NCI-H1105 (cell line): Measurements from ENCODE around the gene GCC2.
"Not testable (repeated sequence)": the region's sequence is repeated elsewhere in the genome, so short reads cannot be mapped to it uniquely, and the experiment has no call there.

ENCODE experiments used
- DNase-seq: peaks from one replicate; lab custom pipeline; 2025; lab: John Stamatoyannopoulos, UW

GCC2 gene

GRCh38 chr2:108441712-108442111 is 7.3 kb upstream of the GCC2 start:
- DNase-seq, result no peak

GRCh38 chr2:108444941-108445840 is 3.8 kb upstream of the GCC2 start:
- DNase-seq, result no peak

DNA sequence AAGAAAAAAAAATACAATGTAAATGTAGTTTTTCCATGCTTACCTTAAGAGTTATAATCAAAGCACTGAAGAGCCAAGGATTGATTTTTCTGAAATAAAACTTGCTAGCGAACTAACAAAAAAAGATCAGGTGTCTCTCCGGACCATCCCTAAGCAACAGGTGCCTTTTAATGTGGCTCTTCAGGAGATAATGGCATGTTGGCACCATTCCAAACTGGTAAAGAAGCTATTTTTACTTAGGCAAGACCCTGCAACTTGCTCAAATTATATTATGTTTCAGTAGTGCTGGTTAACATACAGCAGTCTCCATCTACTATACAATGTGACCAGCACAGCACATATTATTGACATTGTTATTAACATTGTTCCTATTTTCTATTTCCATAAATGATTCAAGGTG is 2.3 kb upstream of the GCC2 start:
- peak; percentile 33 for DNase-seq

DNA sequence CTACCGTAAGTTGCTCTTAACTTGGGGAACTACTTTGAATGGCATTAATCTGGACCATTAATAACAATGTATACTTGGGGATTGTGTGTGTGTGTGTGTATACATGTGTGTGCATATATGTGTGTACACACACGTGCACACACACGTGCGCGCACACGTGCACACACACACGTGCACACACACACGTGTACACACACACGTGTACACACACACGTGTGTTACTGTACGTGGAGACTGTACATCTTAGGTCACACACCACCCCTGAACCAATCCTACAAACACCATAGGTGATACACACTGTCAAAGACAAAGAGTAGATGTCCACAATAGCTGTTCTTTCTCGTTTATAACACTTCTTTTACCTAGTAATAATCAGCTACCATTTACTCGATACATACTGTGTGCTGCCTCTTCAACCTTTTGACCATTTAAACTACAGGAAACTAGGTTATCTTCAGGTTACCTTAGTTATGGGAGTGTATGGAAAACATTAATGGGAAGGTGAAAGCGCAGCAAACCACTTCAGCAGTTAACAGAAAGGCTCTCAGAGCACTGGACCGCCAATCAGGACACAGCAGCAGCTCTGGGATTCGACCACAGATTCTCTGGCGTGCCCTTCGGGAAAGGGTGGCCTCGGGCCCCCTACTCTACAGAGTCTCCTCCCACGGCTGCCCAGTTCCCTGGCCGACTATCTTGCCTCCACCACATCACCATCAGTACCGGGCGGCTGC is 894 bp upstream of the GCC2 start:
- DNase-seq, result no peak

DNA sequence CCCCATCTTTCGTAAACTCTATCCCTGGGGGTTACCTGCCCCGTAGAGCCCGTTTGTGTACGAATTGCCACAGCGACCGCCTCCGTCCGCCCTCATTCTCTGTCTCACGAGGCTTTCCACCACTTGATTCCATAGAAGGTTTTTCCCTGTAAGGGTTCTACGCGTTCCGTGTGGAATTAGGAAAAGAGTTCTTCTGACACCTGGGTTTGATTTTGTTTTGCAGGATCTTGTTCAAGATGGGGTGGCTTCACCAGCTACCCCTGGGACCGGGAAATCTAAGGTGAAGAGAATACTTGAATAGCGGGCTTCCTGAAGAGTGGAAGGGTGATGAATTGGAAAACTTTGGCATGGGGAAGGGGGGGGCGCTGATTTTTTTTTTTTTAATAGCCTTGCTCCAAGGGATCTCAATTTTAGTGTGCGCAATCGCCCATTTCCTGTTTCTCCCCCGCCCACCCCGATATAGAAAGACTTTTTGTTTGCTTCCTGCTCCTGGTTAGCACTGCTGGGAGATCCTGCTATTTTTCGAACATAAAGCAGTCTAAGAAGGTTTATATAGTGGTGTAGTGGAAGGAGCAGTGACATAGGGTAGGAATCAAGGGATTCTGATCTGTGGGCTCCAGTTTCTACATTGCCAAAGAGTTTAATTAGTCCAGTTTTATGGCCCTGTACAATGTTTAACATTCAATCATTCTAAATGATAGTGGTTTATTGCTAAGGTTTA is 564 bp downstream of the GCC2 start:
- no peak for DNase-seq

- DNase-seq, result no peak
These were observed 1.9 kb downstream of the GCC2 start for GRCh38 chr2:108450863-108451262.

GRCh38 chr2:108451976-108452375 is 3.0 kb downstream of the GCC2 start:
- no peak for DNase-seq

- not testable (repeated sequence) for DNase-seq
These were observed 4.5 kb downstream of the GCC2 start for GRCh38 chr2:108453530-108453929.

GRCh38 chr2:108454440-108454839 is 5.4 kb downstream of the GCC2 start:
- DNase-seq, result no peak

DNA sequence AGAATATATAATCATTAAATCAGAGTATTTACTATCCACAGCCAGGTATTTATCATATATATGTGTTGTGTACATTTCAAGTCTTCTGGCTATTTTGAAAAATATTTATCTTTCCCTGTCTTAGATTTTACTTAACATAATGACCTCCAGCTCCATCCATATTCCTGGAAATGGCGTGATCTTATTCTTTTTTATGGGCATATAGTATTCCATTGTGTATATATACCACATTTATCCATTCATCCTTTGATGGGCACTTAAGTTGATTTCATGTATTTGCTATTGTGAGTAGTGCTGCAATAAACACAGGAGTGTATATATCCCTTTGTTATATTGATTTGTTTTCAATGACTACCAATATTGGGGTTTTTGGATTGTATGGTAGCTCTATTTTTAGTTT is 6.6 kb downstream of the GCC2 start:
- no peak for DNase-seq

DNA sequence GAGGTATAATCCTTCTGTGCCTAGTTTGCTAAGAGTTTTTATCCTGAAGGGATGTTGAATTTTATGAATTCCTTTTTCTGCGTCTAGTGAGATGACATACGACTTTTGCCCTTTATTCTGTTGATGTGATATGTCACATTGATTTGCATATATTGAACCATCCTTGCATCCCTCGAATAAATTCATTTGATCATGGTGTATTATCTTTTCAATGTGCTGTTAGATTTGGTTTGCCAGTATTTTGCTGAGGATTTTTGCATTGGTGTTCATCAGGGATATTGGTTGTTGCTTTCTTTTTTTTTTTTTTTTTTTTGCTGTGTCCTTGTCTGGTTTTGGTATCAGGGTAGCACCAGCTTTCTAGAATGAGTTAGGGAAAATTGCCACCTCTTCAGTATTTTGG is 9.1 kb downstream of the GCC2 start:
- no peak for DNase-seq

DNA sequence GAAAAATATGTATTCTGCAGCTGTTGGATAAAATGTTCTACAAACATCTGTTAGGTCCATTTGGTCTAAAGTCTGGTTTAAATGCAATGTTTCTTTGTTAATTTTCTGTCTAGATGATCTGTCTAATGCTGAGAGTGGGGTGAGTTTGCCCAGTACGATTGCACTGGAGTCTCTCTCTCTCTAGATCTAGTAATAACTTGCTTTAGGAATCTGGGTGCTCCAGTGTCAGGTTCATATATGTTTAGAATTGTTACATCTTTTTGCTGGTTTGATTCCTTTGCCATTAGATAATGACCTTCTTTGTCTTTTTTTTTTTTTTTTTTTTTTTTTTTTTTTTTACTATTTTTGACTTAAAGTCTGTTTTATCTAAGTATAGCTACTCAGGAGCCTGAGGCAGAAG is 10.4 kb downstream of the GCC2 start:
- DNase-seq, result no peak

- no peak for DNase-seq
These were observed 11.5 kb downstream of the GCC2 start for GRCh38 chr2:108460345-108461037.

DNA sequence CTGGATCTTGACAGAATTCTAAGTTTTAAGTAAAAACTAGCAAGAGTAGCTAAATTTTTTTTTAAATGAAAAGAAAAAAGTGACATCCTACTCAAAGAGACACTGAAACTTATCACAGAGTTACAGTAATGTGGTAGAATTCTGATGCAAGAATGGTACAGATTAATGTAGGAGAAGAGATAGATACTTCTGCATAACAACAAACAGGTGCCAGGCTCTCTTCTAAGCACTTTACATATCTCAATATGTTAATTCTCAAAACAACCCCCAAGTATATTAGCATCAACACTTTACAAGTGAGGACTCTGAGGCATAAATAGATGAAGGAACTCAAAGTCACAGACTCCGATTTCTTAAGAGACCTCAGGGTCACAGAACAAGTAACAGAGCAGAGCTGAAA is 28.1 kb downstream of the GCC2 start:
- no peak for DNase-seq

GRCh38 chr2:108485253-108485652 is 36.2 kb downstream of the GCC2 start:
- DNase-seq, result no peak

GRCh38 chr2:108490506-108491122 is 41.6 kb downstream of the GCC2 start:
- no peak for DNase-seq

- DNase-seq, result no peak
These were observed 42.8 kb downstream of the GCC2 start for GRCh38 chr2:108491848-108492247.

DNA sequence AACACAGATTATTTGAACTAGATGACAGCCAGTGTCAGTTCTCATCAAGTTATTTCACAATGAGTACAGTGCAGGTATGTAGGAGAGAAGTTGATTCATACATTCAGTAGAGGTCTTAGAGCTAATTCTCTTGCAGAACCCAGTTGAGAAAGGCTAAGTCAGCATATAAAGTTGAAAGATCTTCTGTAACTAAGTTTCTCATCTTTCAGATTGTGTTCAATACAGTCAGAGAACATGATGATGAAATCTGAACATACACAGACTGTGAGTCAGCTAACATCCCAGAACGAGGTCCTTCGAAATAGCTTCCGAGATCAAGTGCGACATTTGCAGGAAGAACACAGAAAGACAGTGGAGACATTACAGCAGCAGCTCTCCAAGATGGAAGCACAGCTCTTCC is 43.4 kb downstream of the GCC2 start:
- no peak for DNase-seq

DNA sequence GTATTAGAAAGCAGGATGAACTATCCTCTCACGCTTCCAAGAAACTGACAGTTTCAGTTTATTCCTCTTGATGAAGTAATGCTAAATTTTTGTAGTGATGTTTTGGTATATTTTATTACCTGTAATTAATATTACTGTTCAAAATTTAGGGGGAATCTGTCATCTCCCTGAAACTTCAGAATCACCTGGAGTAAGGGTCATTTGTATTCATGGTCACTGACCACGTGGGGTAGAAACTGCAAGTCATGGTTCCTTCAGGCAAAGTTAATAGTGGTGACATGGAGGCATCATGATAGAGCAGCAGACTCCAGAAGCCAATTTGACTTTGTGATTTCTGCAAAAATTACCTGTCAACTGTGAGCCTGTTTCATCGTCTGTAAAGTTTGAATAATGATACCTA is 47.2 kb downstream of the GCC2 start:
- not testable (repeated sequence) for DNase-seq

GRCh38 chr2:108507620-108508019 is 58.6 kb downstream of the GCC2 start:
- DNase-seq, result not testable (repeated sequence)

- not testable (repeated sequence) for DNase-seq
These were observed 63.4 kb downstream of the GCC2 start for GRCh38 chr2:108512431-108512830.

GRCh38 chr2:108514478-108514877 is 65.5 kb downstream of the GCC2 start:
- DNase-seq, result not testable (repeated sequence)
